Measurements from ENCODE around the gene SLC46A1.

SLC46A1 gene

GRCh38 chr17:28421787-28422305, 15.8 kb upstream of the SLC46A1 start:
- H3K36me3 ChIP-seq (ENCODE audit: control insufficient read depth, insufficient read depth, low read length) = no peaks in the 10 kb centered on the region
- peaks cover 7% of the 10 kb centered on the region for H3K4me1 ChIP-seq (ENCODE audit: control insufficient read depth, insufficient read depth, low read length)
- no peak overlapping the region for H3K9ac ChIP-seq (ENCODE audit: low read length)
- H3K9me3 ChIP-seq (ENCODE audit: control insufficient read depth, low read length) = no peaks in the 10 kb centered on the region
- no peak overlapping the region for H3K4me3 ChIP-seq (ENCODE audit: low read length)
- no peaks in the 10 kb centered on the region for H3K27me3 ChIP-seq (ENCODE audit: control insufficient read depth, insufficient read depth, low read length)

GRCh38 chr17:28416703-28417311, 10.8 kb upstream of the SLC46A1 start:
- Histone ChIP-seq H3K4me1 (ENCODE audit: control insufficient read depth, insufficient read depth, low read length) (no peaks in the 10 kb centered on the region), H3K36me3 (ENCODE audit: control insufficient read depth, insufficient read depth, low read length) (no peaks in the 10 kb centered on the region), H3K9me3 (ENCODE audit: control insufficient read depth, low read length) (no peaks in the 10 kb centered on the region), H3K9ac (ENCODE audit: low read length) (no peak overlapping the region), H3K27me3 (ENCODE audit: control insufficient read depth, insufficient read depth, low read length) (peaks cover 4% of the 10 kb centered on the region), H3K4me3 (ENCODE audit: low read length) (no peak overlapping the region)

- H3K36me3 ChIP-seq (ENCODE audit: control insufficient read depth, insufficient read depth, low read length) = no peaks in the 10 kb centered on the region
These were observed 9.9 kb upstream of the SLC46A1 start for GRCh38 chr17:28415886-28416285.

GRCh38 chr17:28413804-28414203, 7.8 kb upstream of the SLC46A1 start:
- Histone ChIP-seq H3K9me3 (ENCODE audit: control insufficient read depth, low read length) (no peaks in the 10 kb centered on the region), H3K36me3 (ENCODE audit: control insufficient read depth, insufficient read depth, low read length) (no peaks in the 10 kb centered on the region), H3K27me3 (ENCODE audit: control insufficient read depth, insufficient read depth, low read length) (peaks cover 4% of the 10 kb centered on the region), H3K4me3 (ENCODE audit: low read length) (no peak overlapping the region), H3K4me1 (ENCODE audit: control insufficient read depth, insufficient read depth, low read length) (no peaks in the 10 kb centered on the region), H3K9ac (ENCODE audit: low read length) (no peak overlapping the region)

More at GRCh38 chr17:28415886-28416285, 9.9 kb upstream of the SLC46A1 start:
- Histone ChIP-seq H3K4me1 (ENCODE audit: control insufficient read depth, insufficient read depth, low read length) (no peaks in the 10 kb centered on the region), H3K27me3 (ENCODE audit: control insufficient read depth, insufficient read depth, low read length) (peaks cover 4% of the 10 kb centered on the region), H3K9ac (ENCODE audit: low read length) (no peak overlapping the region), H3K4me3 (ENCODE audit: low read length) (no peak overlapping the region), H3K9me3 (ENCODE audit: control insufficient read depth, low read length) (no peaks in the 10 kb centered on the region)

GRCh38 chr17:28412099-28412498, 6.1 kb upstream of the SLC46A1 start:
- Histone ChIP-seq H3K27me3 (ENCODE audit: control insufficient read depth, insufficient read depth, low read length) (peaks cover 4% of the 10 kb centered on the region), H3K4me1 (ENCODE audit: control insufficient read depth, insufficient read depth, low read length) (peaks cover 16% of the 10 kb centered on the region), H3K9ac (ENCODE audit: low read length) (no peak overlapping the region), H3K36me3 (ENCODE audit: control insufficient read depth, insufficient read depth, low read length) (no peaks in the 10 kb centered on the region), H3K9me3 (ENCODE audit: control insufficient read depth, low read length) (no peaks in the 10 kb centered on the region), H3K4me3 (ENCODE audit: low read length) (no peak overlapping the region)

- peaks cover 39% of the 10 kb centered on the region for H3K4me1 ChIP-seq (ENCODE audit: control insufficient read depth, insufficient read depth, low read length)
- H3K27me3 ChIP-seq (ENCODE audit: control insufficient read depth, insufficient read depth, low read length) = no peaks in the 10 kb centered on the region
- H3K9ac ChIP-seq (ENCODE audit: low read length) = no peak overlapping the region
- H3K4me3 ChIP-seq (ENCODE audit: low read length) = no peak overlapping the region
- no peaks in the 10 kb centered on the region for H3K9me3 ChIP-seq (ENCODE audit: control insufficient read depth, low read length)
- no peaks in the 10 kb centered on the region for H3K36me3 ChIP-seq (ENCODE audit: control insufficient read depth, insufficient read depth, low read length)
These were observed 1.9 kb upstream of the SLC46A1 start for GRCh38 chr17:28407974-28408306.

GRCh38 chr17:28407130-28407973, 1.3 kb upstream of the SLC46A1 start:
- H3K27me3 ChIP-seq (ENCODE audit: control insufficient read depth, insufficient read depth, low read length) = no peaks in the 10 kb centered on the region
- H3K9ac ChIP-seq (ENCODE audit: low read length) = no peak overlapping the region
- peaks cover 39% of the 10 kb centered on the region for H3K4me1 ChIP-seq (ENCODE audit: control insufficient read depth, insufficient read depth, low read length)
- no peaks in the 10 kb centered on the region for H3K36me3 ChIP-seq (ENCODE audit: control insufficient read depth, insufficient read depth, low read length)
- H3K4me3 ChIP-seq (ENCODE audit: low read length) = no peak overlapping the region
- no peaks in the 10 kb centered on the region for H3K9me3 ChIP-seq (ENCODE audit: control insufficient read depth, low read length)

GRCh38 chr17:28406473-28406814, 432 bp upstream of the SLC46A1 start:
- Histone ChIP-seq H3K4me3 (ENCODE audit: low read length) (peak overlapping the region; percentile 63), H3K9ac (ENCODE audit: low read length) (peak overlapping the region; percentile 71), H3K4me1 (ENCODE audit: control insufficient read depth, insufficient read depth, low read length) (peaks cover 39% of the 10 kb centered on the region)

GRCh38 chr17:28404812-28405570, 1.0 kb downstream of the SLC46A1 start:
- Histone ChIP-seq H3K4me1 (ENCODE audit: control insufficient read depth, insufficient read depth, low read length) (peaks cover 39% of the 10 kb centered on the region), H3K36me3 (ENCODE audit: control insufficient read depth, insufficient read depth, low read length) (no peaks in the 10 kb centered on the region), H3K9ac (ENCODE audit: low read length) (peak overlapping the region; percentile 71), H3K9me3 (ENCODE audit: control insufficient read depth, low read length) (no peaks in the 10 kb centered on the region), H3K4me3 (ENCODE audit: low read length) (peak overlapping the region; percentile 63), H3K27me3 (ENCODE audit: control insufficient read depth, insufficient read depth, low read length) (no peaks in the 10 kb centered on the region)

More at GRCh38 chr17:28406473-28406814, 432 bp upstream of the SLC46A1 start:
- no peaks in the 10 kb centered on the region for H3K27me3 ChIP-seq (ENCODE audit: control insufficient read depth, insufficient read depth, low read length)
- H3K9me3 ChIP-seq (ENCODE audit: control insufficient read depth, low read length) = no peaks in the 10 kb centered on the region
- H3K36me3 ChIP-seq (ENCODE audit: control insufficient read depth, insufficient read depth, low read length) = no peaks in the 10 kb centered on the region

GRCh38 chr17:28404461-28404811, 1.6 kb downstream of the SLC46A1 start:
- Histone ChIP-seq H3K4me1 (ENCODE audit: control insufficient read depth, insufficient read depth, low read length) (peaks cover 39% of the 10 kb centered on the region), H3K4me3 (ENCODE audit: low read length) (no peak overlapping the region), H3K9me3 (ENCODE audit: control insufficient read depth, low read length) (no peaks in the 10 kb centered on the region), H3K27me3 (ENCODE audit: control insufficient read depth, insufficient read depth, low read length) (no peaks in the 10 kb centered on the region), H3K36me3 (ENCODE audit: control insufficient read depth, insufficient read depth, low read length) (peaks cover 4% of the 10 kb centered on the region), H3K9ac (ENCODE audit: low read length) (no peak overlapping the region)

GRCh38 chr17:28404007-28404406, 2.0 kb downstream of the SLC46A1 start:
- Histone ChIP-seq H3K27me3 (ENCODE audit: control insufficient read depth, insufficient read depth, low read length) (no peaks in the 10 kb centered on the region), H3K4me3 (ENCODE audit: low read length) (no peak overlapping the region)

GRCh38 chr17:28402844-28403243, 3.2 kb downstream of the SLC46A1 start:
- Histone ChIP-seq H3K36me3 (ENCODE audit: control insufficient read depth, insufficient read depth, low read length) (peaks cover 15% of the 10 kb centered on the region), H3K9ac (ENCODE audit: low read length) (no peak overlapping the region), H3K4me3 (ENCODE audit: low read length) (no peak overlapping the region), H3K9me3 (ENCODE audit: control insufficient read depth, low read length) (no peaks in the 10 kb centered on the region), H3K27me3 (ENCODE audit: control insufficient read depth, insufficient read depth, low read length) (no peaks in the 10 kb centered on the region), H3K4me1 (ENCODE audit: control insufficient read depth, insufficient read depth, low read length) (peaks cover 37% of the 10 kb centered on the region)

More at GRCh38 chr17:28404007-28404406, 2.0 kb downstream of the SLC46A1 start:
- peaks cover 8% of the 10 kb centered on the region for H3K36me3 ChIP-seq (ENCODE audit: control insufficient read depth, insufficient read depth, low read length)
- no peak overlapping the region for H3K9ac ChIP-seq (ENCODE audit: low read length)
- H3K9me3 ChIP-seq (ENCODE audit: control insufficient read depth, low read length) = no peaks in the 10 kb centered on the region
- peaks cover 40% of the 10 kb centered on the region for H3K4me1 ChIP-seq (ENCODE audit: control insufficient read depth, insufficient read depth, low read length)
